Measurements from ENCODE around the gene TRAF3IP1.

Gene TRAF3IP1

GRCh38 chr2:238285653-238286082 is 34.6 kb upstream of the TRAF3IP1 start:
- no peak for TF ChIP-seq CTCF (IDR thresholded peaks at IDR 0.05; ENCODE audit: low read depth, low read length)
- peak; percentile 98 for DNase-seq (ENCODE audit: extremely low read depth, low read depth)

- no peak for DNase-seq (ENCODE audit: extremely low read depth, low read depth)
These were observed 34.2 kb upstream of the TRAF3IP1 start for GRCh38 chr2:238286095-238286494.

GRCh38 chr2:238286551-238286950 is 33.8 kb upstream of the TRAF3IP1 start:
- no peak for TF ChIP-seq CTCF (IDR thresholded peaks at IDR 0.05; ENCODE audit: low read depth, low read length)
- peak; percentile 59 for DNase-seq (ENCODE audit: extremely low read depth, low read depth)

More at GRCh38 chr2:238286095-238286494, 34.2 kb upstream of the TRAF3IP1 start:
- no peak for TF ChIP-seq CTCF (IDR thresholded peaks at IDR 0.05; ENCODE audit: low read depth, low read length)

DNA sequence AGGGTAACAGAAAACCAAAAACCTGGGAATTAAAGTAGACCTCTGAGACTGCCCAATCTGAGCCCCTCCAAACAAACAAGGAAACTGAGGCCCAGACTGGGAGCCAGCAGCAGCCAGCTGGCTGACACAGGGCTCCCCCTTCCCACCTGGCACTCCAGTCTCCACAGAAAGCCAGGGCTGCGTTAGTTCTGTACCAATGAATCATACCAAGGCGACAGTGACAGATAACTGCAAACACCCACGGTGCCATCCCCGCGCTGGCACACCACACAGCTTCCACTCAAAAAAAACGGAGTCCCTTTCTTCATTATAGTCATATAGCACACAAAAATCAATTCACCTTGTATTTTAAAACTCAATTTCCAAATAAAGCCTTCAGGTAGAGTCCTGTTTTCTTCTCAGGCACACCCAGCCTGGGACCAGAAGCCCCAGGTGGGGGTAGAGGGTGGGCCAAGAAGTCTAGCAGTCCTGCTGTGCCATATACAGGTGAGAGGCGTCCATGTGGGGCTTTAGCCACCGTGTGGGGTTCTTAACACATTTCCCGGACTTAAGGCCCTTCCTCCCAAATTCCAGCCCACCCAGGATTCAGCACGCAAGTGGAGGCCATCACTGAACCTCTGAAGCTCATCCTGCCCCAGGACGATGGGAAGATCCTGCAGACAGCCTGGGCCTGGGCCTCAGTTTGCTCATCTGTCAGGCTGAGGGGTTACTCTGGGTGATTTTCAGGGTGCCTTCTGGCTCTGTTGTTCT is 33.2 kb upstream of the TRAF3IP1 start:
- no peak for TF ChIP-seq CTCF (IDR thresholded peaks at IDR 0.05; ENCODE audit: low read depth, low read length)

DNA sequence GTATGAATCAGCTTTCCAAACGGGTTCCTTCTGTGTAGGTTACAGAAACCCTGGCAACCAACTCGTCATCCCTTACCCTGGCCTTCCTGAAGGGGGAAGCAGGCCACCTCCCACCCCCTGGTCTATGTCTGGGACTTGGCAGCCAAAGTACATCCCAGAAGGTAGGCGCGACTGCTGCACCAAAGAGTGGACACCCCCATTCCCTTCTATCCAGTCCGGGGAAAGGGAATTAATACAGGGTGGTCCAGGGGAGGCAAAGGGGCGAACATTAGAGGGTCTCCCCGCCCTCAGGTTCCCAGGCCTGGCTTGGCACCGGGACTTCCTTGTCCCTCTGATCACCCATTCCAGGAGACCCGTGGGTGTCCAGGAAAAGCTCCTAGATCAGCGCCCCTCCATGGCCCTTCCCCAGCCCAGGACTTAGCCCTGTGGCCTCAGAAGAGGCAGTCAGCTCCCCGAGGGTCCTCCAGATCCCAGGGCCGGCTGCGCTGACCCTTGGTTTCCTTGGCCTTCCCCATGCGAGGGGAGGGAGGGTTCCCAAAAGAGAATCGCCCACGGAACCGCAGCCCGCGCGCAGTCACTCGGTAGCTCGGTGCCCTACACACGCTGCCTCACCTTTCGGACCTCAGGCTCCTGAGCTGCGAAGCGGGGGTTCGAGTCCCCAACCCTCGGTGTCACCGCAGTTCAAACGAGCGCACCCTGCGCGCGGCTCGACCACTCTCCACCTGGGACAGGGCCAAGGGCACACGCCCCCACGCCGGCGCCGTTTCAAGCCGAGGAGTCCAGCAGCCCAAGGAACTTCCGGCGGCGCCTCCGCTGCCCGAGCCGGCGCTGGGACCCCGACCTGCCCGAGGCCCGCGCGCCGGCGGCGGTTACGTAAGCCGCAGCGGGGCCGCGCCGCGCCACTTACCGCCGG is 32.3 kb upstream of the TRAF3IP1 start, which contains the start of gene PER2:
Gene PER2, minus strand, starts transcription at position 874 of the 913 bp plus-strand sequence. CDS start 10,674 bp downstream, outside the sequence.
- peak; percentile 80 for DNase-seq (ENCODE audit: extremely low read depth, low read depth)
- peak; percentile 20 for TF ChIP-seq CTCF (IDR thresholded peaks at IDR 0.05; ENCODE audit: low read depth, low read length)

More for the DNA sequence above, 33.2 kb upstream of the TRAF3IP1 start:
- DNase-seq (ENCODE audit: extremely low read depth, low read depth): no peak

GRCh38 chr2:238288650-238289573 is 31.4 kb upstream of the TRAF3IP1 start:
- DNase-seq (ENCODE audit: extremely low read depth, low read depth): peak; percentile 97

More at GRCh38 chr2:238288650-238289573, 31.4 kb upstream of the TRAF3IP1 start:
- TF ChIP-seq CTCF (IDR thresholded peaks at IDR 0.05; ENCODE audit: low read depth, low read length): peak; percentile 31

All from AG09319 (cell line).